ENCODE results near the gene C1QB.
"Not testable (repeated sequence)": the region's sequence is repeated elsewhere in the genome, so short reads cannot be mapped to it uniquely, and the experiment has no call there.

C1QB gene

DNA sequence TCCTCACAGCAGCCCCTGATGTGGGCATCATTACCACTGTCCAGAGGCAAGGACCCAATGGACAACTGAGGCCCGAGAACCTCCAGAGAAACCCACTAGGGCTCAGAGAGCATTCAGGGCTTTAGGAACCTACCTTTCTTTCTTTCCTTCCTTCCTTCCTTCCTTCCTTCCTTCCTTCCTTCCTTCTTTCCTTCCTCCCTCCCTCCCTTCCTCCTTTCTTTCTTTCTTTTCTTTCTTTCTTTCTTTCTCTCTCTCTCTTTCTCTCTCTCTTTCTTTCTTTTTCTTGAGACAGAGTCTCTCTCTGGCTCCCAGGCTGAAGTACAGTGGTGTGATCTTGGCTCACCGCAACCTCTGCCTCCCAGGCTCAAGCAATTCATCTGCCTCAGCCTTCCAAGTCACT, 15.8 kb downstream of the C1QB start:
- DNase-seq: not testable (repeated sequence)

DNA sequence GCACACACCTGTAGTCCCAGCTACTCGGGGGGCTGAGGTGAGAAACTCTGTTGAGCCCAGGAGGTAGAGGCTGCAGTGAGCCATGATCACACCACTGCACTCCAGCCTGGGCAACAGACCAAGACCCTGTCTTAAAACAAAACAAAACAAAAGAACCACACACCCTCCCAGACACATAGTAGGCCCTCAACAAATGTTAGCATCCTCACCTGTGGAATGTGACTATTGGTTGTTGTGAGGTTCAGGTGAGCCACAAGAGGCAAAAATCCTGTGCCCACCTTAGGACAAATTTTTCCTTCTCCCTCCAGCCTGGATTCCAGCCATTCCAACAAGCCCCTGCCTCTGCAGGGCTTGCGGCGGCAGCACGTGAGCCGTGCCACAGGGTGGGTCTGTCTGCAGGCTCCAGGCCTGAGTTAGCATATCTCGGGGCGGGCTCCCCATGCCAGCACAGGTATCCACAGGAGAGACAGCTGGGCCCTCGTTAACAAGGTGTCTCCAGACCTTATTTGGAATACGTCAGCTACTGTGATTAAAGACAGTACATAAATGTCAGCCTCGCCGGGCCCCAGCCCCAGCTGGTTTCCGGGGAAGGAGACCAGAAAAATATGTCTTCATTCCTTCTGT, 17.4 kb downstream of the C1QB start:
- no peak for DNase-seq

DNA sequence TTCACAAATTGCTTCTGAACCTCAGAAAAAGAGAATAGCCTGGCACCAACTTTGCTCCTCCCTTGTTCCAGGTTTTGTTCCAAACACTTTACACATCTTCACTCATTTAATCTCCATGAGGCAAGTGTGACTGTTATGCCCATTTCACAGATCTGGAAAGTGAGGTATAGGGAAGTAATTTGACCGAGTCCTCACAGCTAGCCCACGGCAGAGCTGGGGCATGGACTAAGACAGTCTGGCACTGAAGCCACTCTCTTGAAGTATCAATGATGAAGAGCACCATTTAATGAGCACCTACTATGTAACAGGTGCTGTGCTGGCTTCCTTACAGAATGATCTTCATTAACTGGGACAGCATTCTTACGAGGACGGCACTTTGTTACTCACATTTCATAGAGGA, 19.0 kb downstream of the C1QB start:
- DNase-seq: no peak

DNA sequence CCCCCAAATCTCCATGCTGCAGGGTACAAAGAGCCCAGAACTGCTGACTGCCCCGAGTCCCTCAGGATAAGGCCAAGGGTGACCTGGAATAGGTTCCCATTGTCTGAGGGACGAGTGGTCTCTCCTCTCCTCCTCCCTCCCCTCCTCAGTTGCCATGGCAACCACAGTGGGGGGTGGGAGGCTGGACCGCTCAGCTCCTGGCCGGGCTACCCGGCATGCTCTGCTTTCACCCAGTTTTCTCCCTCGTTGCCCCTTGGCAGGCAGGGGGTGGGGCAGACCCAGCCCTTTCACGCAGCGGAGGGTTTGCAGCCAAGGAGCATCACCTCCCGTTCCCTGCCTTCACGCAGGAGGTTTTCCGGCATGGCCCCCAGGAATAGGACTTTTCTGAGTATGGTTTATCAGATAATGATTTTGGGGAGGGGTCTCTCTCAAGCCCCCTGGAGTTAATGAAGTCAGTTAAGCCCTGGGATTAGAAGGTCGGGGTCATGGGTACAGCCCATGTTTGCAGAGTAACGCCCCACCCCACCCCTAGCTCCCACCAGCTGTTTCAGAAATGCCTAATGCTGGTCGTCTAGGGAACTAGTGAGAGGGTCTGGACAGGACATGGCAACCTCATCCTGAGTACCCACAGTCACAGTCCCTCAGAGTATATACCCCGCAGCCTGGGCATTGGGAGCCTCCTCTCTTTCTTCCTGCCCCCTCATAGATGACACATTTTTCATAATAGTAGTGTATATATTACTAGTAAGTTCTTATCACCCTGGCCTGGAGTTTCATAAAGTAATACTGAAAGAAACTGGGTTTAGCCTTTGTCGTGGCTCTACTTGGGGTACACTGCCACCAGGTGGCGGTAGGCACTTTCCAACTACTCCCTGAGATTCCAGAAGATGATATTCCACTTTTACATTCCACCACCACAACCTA, 20.7 kb downstream of the C1QB start:
- peak; percentile 19 to 54 for DNase-seq

DNA sequence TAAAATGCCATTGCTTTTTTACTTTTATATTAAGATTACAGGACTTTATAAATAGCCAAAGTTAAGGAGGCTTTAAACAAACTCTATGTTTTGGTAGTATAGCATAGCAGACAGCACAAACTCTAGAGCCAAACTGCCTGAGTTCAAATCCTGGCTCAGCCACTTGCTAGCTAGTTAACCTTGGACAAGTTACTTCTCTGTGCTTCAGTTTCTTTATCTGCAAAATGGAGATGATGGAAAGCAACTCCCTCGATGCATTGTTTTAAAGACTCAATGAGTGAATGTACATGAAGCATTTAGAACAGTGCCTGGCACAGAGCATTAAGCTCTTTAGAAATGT, 21.3 kb downstream of the C1QB start:
- no peak for DNase-seq

DNA sequence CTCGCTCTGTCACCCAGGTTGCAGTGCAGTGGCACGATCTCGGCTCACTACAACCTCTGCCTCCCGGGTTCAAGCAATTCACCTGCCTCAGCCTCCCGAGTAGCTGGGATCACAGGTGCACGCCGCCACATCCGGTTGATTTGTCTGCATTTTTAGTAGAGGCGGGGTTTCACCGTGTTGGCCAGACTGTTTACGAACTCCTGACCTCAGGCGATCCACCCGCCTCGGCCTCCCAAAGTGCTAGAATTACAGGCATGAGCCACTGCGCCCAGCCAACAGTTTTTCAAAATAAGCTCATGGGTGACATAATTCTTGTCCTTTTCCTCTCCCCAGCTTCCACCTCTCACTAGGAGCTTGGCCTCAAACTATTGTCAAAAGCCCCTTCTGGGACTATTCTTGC, 23.1 kb downstream of the C1QB start:
- not testable (repeated sequence) for DNase-seq

DNA sequence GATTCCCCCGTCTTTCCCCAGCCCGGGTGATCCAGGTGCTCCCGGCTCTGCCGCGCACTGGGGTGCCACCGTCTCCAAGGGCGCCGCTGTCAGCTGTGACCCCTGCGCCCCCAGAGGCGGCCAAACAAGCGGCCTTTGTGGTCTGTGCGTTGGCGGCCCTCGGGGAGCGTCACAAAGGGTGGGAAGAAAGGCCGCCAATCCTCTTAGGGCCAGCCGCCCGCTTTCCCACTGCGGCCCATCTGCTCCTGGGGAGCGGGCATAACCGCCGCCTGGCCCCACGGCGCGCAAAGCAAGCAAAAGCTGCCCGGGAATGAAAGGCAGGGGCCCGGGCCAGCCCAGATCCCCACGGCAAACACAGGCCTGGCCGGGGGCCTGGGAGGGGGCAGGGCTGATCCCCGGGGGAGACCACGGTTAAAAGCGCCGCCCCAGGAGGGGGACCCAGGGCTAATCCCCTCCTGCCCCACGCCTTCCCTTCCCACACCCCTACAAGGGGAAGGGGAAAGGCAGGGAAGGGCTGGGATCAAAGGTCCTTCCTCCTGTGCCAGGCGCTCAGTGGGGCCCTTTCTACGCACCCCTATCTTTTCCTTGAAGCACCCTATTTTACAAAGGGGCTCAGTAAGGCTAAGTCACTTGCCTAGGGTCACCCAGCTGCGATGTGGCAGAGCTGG, 24.0 kb downstream of the C1QB start:
- DNase-seq: no peak

DNA sequence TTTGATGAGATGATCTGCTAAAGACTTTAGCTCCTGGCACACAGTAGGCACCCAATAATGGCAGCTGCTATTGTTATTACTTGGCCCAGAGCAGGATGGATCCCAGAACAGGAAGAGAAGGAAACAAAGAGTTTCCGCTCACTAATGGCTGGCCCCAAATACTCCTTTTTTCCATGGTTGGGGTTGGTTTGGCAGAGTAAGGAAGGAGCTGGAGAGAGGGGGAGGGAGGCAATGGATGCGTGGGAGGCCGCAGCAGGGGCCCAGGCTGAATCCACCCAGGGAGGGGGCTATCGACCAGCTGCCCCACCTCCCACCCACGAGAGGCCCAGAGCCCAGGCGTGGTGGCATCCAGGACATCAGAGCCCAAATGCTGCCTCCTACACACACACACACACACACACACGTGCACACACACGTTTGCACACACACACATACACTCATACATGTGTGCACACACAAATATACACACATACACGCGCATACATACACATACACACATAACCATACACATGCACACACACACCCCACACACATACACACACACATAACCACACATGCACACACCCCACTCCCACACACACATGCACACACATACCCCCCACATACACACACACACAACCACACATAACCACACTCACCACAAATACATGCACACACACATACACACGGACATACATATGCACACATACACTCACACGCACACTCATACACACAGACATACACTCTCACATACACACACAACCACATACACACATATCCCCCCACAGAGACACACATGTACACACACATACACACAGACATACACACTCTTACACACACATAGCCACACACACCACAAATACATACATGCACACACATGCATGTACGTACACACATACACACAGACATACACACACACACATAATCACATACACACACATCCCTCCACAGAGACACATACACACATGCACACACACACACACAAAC, 25.2 kb downstream of the C1QB start:
- DNase-seq: no peak

DNA sequence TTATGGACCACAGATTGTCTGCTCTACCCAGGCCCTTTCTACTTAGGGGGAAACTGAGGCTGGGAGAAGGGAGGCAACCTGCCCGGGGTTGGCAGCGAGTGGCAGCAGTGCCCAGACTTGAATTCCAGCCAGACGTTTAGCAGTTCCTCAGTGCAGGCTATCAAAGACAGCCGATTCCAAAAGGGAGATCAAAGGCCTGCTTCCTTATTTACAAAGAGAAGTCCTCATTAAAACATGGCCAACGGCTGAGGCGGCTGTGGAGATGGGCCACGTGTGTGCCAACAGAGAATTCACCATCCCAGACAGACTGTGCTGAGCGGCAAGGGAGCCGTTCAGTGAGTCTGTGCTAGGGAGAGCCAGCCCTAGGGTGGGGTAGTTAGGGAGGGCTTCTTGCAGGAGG, 27.7 kb downstream of the C1QB start:
- DNase-seq: no peak

DNA sequence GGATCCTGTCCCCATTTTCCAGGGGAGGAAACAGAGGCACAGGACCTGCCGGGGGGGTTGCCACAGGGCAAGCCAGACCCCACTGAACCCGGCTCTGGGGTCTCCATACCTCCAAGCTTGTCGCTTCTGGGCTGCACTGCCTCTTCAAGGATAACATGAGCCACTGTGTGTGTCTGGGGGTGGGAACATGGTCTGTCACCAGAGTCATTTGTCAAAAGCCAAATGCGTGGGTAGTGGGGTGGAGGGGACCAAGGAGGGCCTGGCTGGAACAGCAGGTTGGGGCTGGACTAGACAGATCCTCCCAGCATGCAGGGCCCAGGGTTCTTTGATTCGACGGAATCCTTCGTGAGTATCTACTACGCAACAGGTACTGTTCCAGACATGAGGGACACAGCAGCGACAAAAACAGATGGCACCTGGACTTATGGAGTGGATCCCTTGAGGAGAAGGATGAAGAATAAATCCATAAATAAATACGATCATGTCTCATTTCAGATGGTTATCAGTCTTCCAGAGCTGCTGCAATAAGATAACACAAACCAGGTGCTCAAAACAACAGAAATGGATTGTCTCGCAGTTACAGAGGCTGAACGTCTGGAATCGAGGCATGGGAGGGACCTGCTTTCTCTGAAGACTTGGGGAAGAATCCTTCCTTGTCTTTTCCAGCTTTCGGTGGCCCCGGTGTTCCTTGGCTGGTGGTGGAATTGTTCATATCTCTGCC, 28.7 kb downstream of the C1QB start:
- DNase-seq: no peak

DNA sequence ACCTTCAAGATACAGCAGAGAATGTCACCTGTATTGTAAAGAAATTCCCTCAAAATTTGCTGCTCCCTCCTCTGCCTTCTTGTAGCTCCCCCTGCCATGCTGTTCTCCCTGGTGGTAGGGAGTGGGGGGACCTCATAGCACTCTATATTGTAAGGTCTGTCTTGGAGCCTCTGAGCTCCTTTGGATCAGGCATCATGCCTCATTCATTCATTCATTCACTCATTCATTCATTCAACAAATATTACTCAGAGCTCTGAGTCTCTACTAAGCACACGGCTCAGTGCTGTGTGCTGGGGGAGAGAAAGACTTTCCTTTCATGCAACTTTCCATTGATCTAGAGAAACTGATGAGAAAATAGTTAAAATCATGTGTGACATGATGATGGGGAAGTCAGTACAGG, 30.5 kb downstream of the C1QB start:
- no peak for DNase-seq

DNA sequence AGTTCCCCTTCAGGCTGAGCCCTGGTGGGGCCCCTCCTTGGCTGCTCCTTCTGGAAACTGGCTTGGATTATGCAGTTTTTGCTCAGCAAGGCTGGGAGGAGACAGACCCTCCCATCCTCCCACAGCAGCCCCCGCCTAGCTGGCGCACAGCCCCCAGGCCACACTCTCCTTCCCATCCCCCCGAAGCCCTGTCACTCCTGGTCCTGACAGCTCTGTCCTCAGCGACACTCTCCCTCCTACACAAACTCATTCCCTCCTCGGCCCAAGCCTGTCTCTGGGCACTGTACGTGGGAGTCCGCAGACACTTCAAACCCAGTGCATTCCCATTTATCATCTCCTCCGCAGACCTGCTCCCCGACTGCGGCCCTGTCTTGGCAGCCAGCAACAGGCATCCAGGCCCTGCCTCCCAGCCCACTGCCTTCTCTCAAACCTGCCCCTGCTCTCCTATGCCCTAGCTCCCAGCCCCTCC, 32.6 kb downstream of the C1QB start:
- no peak for DNase-seq

DNA sequence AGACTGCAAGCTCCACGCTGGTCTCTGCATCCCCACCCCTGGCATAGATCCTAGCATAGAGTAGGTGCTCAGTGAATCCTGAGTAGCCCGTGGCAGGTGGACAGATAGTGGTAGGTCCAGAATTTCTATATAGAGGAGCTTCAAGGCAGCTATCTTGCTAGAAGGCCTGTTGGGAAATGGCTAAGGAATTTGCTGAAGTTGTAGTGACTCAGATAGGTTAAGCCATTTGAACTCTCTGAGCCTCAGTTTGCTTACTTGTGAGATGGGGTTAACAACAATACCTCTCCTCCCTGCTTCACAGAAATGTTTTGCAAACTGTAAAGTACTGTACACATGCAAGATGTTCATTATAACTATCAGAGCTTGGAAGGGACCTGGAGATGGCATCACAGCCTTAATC, 34.2 kb downstream of the C1QB start:
- DNase-seq: no peak

DNA sequence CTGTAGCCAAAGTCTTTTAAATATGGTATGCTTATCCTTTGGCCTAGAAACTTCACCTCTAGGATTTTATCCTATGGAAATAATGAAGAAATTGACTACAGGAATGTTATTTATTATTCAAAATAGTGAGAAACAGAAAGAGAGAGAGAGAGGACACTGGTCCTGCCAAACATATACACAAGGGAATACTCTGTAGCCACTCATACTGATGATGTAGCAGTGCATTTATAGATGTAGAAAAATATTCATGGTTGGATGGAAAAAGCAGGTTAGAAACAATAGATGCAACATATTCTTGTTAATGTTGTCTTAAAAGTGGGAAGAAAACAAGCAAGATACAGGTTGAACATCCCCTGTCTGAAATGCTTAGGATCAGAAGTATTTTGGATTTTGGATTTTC, 35.4 kb downstream of the C1QB start:
- no peak for DNase-seq

DNA sequence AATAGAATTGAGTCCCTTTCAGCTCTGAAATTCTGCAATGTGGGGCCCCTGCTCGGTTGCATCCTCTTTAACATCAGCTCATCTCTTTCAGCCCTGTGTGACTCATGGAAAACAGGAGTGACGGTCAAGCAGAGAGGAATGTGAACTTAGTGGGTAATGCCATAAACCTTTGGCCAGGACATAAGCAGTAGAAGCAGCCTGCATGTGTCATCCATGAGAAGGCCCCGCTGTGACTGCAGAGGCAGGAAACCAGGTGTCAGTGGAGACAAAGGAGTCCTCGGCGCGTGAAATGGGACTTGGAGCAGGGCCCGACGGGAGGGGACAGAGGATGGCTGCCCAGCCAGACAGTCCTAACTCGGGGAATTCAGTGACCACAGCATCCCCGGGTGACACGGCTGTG, 36.5 kb downstream of the C1QB start:
- DNase-seq: no peak

DNA sequence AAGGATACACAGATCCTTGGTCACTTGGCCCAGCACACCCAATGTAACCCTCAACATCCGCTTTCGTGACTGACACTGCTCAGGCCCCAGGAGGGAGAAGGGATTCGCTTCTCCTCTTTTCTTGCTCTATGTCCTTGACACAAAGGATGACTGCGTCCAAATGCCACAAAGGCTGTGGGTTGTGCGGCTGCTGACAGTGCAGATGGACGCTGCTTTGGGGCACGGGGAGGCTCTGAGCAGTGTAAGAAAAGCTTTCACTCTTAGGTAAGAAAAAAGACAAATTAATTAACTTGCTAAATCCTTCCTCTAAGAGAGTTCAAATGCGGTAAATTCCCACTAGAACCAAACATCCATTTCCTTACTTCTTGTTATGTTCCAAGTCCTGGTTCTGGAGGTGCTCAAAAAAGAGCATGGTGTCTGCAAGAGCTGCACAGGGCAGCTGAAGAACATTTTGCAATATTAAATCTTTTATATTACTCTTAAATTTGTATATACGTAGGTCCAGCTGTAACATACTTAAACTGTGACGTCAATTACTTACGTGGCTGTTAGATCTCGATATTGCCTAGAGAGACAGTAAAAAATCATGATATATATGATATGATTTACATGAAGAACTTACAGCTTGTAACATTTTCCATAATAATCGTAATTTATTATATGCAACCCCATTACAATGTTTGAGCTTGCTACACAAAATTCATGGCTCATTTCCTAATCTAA, 38.2 kb downstream of the C1QB start:
- no peak for DNase-seq

DNA sequence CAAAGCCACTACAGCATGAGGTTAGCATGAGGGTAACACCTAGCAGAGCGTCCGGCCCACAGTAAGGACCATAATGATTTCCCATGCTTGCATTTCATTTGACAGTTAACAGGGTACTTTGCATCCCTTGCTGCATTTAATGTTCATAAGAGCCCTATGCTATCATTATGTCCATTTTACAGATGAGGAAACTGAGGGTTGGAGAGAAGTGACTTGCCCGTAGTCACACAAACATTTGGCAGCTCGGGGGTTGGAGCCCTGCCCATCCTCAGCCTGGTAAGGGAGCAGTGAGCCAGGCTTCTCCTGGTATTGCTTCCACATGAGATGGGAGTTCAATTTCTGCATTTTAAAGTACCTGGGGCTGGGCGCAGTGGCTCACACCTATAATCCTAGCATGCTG, 41.1 kb downstream of the C1QB start:
- DNase-seq: no peak

DNA sequence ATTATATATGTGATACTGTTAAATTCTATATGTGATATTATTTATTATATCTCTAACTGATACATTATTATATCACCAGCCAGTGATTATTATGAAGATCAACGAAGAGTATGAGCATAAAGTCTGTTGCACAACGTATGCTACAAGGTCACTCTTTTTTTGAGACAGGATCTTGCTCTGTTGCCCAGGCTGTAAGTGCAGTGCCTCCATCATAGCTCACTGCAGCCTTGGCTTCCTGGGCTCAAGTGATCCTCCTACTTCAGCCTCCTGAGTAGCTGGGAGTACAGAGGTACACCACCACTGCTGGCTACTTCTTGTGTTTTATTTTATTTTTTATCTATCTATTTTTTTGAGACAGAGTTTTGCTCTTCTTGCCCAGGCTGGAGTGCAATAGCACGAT, 43.6 kb downstream of the C1QB start:
- DNase-seq: no peak

DNA sequence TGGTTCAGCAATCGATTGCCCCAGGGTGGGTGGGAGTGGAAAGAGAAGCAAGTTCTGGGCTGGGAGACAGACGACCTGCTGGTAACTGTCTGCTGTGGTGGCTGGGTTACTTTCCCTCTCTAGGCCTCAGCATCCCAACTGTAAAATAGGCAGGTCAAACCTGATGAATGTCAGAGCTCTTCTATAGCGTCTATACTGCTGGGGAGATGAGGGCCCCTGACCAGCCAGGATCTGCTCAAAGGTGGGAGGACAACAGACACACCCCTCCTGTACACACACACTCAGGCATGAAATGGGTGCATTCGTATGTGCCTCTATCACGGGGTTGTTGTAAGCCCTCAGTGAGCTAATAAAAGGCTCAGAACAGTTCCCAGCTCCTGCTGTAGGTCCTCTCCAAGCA, 44.9 kb downstream of the C1QB start:
- no peak for DNase-seq

DNA sequence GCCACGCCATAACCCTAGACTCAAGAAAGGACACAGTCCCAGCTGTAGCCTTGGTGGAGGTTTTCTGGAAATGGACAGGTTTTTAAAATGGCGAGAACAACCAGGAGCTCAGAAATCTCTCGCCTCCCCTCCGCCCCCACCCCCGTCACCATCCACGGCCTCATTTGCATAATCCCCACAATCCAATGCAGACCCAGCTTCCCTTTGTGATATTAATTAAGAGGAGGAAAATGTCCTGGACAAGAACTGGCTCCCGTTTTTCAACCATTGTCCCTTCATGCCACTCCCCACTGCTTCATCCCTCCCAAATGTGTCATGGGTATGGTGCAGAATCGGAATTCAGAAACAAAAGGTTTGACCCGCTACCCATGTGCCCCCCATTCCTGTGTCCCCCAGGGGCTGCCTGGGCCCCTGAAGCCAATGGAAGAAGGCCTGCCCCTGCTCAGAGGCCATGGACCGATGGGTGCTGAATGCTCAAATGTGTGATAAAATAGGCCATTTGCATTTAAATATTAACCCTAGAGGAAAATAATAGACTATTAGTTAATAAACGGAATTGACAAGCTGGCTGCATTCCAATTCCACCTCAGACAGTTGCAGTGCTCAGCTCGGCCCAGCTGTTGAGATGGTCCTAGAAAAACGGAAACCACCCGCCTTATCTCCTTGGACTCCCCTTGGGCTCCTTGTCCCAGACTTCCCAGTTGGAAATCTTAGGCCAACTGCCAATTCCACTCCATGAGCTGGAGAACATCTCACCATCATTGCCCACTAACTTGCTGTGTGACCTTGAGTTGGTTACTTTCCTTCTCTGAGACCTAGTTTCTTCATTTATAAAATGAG, 46.9 kb downstream of the C1QB start:
- no peak for DNase-seq

All from stimulated activated CD4-positive, alpha-beta T cell treated with anti-CD3 and anti-CD28 coated beads, Interleukin-2, amount 100 ng/mL, for 24 hours (primary cell).